Peyer's patch (tissue), 4 donors: ENCODE results near the gene UNC13C.

Experiments used
- POLR2A ChIP-seq, 2 donors: fragments of 450-650 bp; IDR thresholded peaks; one replicate each; pipeline ENCODE4 v1.5.1; 2017; ENCODE audit warnings: antibody characterized with exemption in 2 of 2, mild to moderate bottlenecking in 2 of 2, moderate library complexity in 2 of 2
- TF ChIP-seq, protein P1 (sequence below), 6 experiments: fragments of 450-650 bp in 4 of 6; fragments of 200-600 bp in 2 of 6; sonication (generic) in 1 of 6; IDR thresholded peaks; one replicate each; pipeline ENCODE4 v1.5.1; 2017 to 2019; ENCODE audit warnings: antibody characterized with exemption in 6 of 6, mild to moderate bottlenecking in 3 of 6, moderate library complexity in 1 of 6

GRCh38 chr15:54091651-54092050, 113.4 kb downstream of the UNC13C start:
- TF ChIP-seq, protein P1, sequence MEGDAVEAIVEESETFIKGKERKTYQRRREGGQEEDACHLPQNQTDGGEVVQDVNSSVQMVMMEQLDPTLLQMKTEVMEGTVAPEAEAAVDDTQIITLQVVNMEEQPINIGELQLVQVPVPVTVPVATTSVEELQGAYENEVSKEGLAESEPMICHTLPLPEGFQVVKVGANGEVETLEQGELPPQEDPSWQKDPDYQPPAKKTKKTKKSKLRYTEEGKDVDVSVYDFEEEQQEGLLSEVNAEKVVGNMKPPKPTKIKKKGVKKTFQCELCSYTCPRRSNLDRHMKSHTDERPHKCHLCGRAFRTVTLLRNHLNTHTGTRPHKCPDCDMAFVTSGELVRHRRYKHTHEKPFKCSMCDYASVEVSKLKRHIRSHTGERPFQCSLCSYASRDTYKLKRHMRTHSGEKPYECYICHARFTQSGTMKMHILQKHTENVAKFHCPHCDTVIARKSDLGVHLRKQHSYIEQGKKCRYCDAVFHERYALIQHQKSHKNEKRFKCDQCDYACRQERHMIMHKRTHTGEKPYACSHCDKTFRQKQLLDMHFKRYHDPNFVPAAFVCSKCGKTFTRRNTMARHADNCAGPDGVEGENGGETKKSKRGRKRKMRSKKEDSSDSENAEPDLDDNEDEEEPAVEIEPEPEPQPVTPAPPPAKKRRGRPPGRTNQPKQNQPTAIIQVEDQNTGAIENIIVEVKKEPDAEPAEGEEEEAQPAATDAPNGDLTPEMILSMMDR (IDR thresholded peaks at IDR 0.05), result no peak
- TF ChIP-seq POLR2A (IDR thresholded peaks at IDR 0.05), result no peak
